Immature natural killer cell (primary cell): ENCODE results near the gene ASTN1. TPM values are rescaled to one million over a fixed set of nuclear protein-coding genes. Genes with fewer than 3 reads are reported as not detected.

Experiments used
- DNase-seq, 3 donors: peaks; one replicate each; pipeline ENCODE4 v3.0.0; 2022; ENCODE audit warnings: mixed read lengths in 1 of 3
- H3K27ac Mint-ChIP-seq, 6 donors: one replicate each; pipeline ENCODE4 v1.8.0; 2020; ENCODE audit warnings: mixed read lengths in 6 of 6, mild to moderate bottlenecking in 5 of 6, inconsistent platforms in 4 of 6, moderate library complexity in 3 of 6
- H3K27me3 Mint-ChIP-seq, 3 donors: one replicate each; pipeline ENCODE4 v1.8.0; 2020 to 2021; ENCODE audit warnings: low read depth in 3 of 3, mild to moderate bottlenecking in 3 of 3, mixed read lengths in 3 of 3, moderate library complexity in 3 of 3, inconsistent platforms in 1 of 3
- H3K36me3 Mint-ChIP-seq, 3 donors: one replicate each; pipeline ENCODE4 v1.8.0; 2020; ENCODE audit warnings: mixed read lengths in 3 of 3, inconsistent platforms in 2 of 3, mild to moderate bottlenecking in 2 of 3
- H3K4me1 Mint-ChIP-seq, 2 donors: one replicate each; pipeline ENCODE4 v1.8.0; 2020; ENCODE audit warnings: inconsistent platforms in 2 of 2, mild to moderate bottlenecking in 2 of 2, mixed read lengths in 2 of 2, moderate library complexity in 1 of 2
- H3K4me3 Mint-ChIP-seq, 5 donors: one replicate each; pipeline ENCODE4 v1.8.0; 2020; ENCODE audit warnings: mild to moderate bottlenecking in 5 of 5, mixed read lengths in 5 of 5, inconsistent platforms in 3 of 5, moderate library complexity in 3 of 5
- H3K9me3 Mint-ChIP-seq, 6 donors: one replicate each; pipeline ENCODE4 v1.8.0; 2020; ENCODE audit warnings: mild to moderate bottlenecking in 6 of 6, mixed read lengths in 6 of 6, inconsistent platforms in 4 of 6, moderate library complexity in 3 of 6
- polyA plus RNA-seq, 3 donors: library from polyadenylated mRNA; unstranded; fragments of 300-500 nt; fragmentation: Illumina TruSeq; gene quantifications; one replicate each; pipeline ENCODE4 v1.2.3, GENCODE V29; 2021

The ASTN1 gene
- polyA plus RNA-seq, 3 donors from 2014 or later = not detected

GRCh38 chr1:177174921-177175634 lies 10.6 kb upstream of the ASTN1 start:
- Mint-ChIP-seq H3K36me3 (no peaks in the 10 kb centered on the region), H3K9me3 (peaks cover 0 to 7% (median 2%) of the 10 kb centered on the region in 6 donors), H3K4me1 (no peaks in the 10 kb centered on the region), H3K27me3 (peaks cover 2 to 6% (median 3%) of the 10 kb centered on the region in 3 donors), H3K4me3 (no peak overlapping the region), H3K27ac (no peak overlapping the region)
- no peak for DNase-seq

GRCh38 chr1:177173976-177174375 lies 9.5 kb upstream of the ASTN1 start:
- H3K36me3 Mint-ChIP-seq = no peaks in the 10 kb centered on the region
- no peak overlapping the region for H3K27ac Mint-ChIP-seq
- peaks cover 2 to 6% (median 3%) of the 10 kb centered on the region in 3 donors for H3K27me3 Mint-ChIP-seq
- no peak for DNase-seq
- H3K4me1 Mint-ChIP-seq = no peaks in the 10 kb centered on the region
- H3K4me3 Mint-ChIP-seq = no peak overlapping the region
- peaks cover 0 to 7% (median 2%) of the 10 kb centered on the region in 6 donors for H3K9me3 Mint-ChIP-seq

GRCh38 chr1:177172866-177173265 lies 8.4 kb upstream of the ASTN1 start:
- no peaks in the 10 kb centered on the region for H3K36me3 Mint-ChIP-seq
- peaks cover 2 to 6% (median 3%) of the 10 kb centered on the region in 3 donors for H3K27me3 Mint-ChIP-seq
- H3K4me3 Mint-ChIP-seq = no peak overlapping the region
- H3K9me3 Mint-ChIP-seq = peaks cover 0 to 7% (median under 1%) of the 10 kb centered on the region in 6 donors
- H3K27ac Mint-ChIP-seq = no peak overlapping the region
- no peak for DNase-seq
- no peaks in the 10 kb centered on the region for H3K4me1 Mint-ChIP-seq

GRCh38 chr1:177172272-177172671 lies 7.8 kb upstream of the ASTN1 start:
- DNase-seq = no peak
- Mint-ChIP-seq H3K4me3 (no peak overlapping the region), H3K27ac (no peak overlapping the region)

GRCh38 chr1:177171536-177172123 lies 7.1 kb upstream of the ASTN1 start:
- H3K27ac Mint-ChIP-seq = no peak overlapping the region
- DNase-seq = no peak
- no peaks in the 10 kb centered on the region for H3K36me3 Mint-ChIP-seq
- H3K9me3 Mint-ChIP-seq = peaks cover 0 to 7% (median under 1%) of the 10 kb centered on the region in 6 donors
- H3K27me3 Mint-ChIP-seq = peaks cover 2 to 6% (median 3%) of the 10 kb centered on the region in 3 donors
- no peaks in the 10 kb centered on the region for H3K4me1 Mint-ChIP-seq
- no peak overlapping the region for H3K4me3 Mint-ChIP-seq

More at GRCh38 chr1:177172272-177172671, 7.8 kb upstream of the ASTN1 start:
- no peaks in the 10 kb centered on the region for H3K4me1 Mint-ChIP-seq
- no peaks in the 10 kb centered on the region for H3K36me3 Mint-ChIP-seq
- H3K27me3 Mint-ChIP-seq = peaks cover 2 to 6% (median 3%) of the 10 kb centered on the region in 3 donors
- H3K9me3 Mint-ChIP-seq = peaks cover 0 to 7% (median under 1%) of the 10 kb centered on the region in 6 donors

GRCh38 chr1:177170756-177171535 lies 6.4 kb upstream of the ASTN1 start, which contains the start of gene BRINP2:
Gene BRINP2 (plus strand): TSS chr1:177170958. CDS start chr1:177229877, 58,919 bp downstream.
- Mint-ChIP-seq H3K27me3 (peaks cover 2 to 6% (median 3%) of the 10 kb centered on the region in 3 donors), H3K4me3 (no peak within 1 kb of the TSS), H3K36me3 (no peaks in the 10 kb centered on the region), H3K4me1 (no peaks in the 10 kb centered on the region), H3K27ac (no peak within 1 kb of the TSS), H3K9me3 (peaks cover 0 to 7% (median 0%) of the 10 kb centered on the region in 6 donors)
- DNase-seq = no peak

- Mint-ChIP-seq H3K9me3 (peaks cover 0 to 17% (median 8%) of the 10 kb centered on the region in 6 donors), H3K4me3 (no peak overlapping the region), H3K36me3 (peaks cover 0 to 7% (median 4%) of the 10 kb centered on the region in 3 donors), H3K27me3 (peaks cover 0 to 6% (median 3%) of the 10 kb centered on the region in 3 donors), H3K27ac (no peak overlapping the region), H3K4me1 (no peaks in the 10 kb centered on the region)
- no peak for DNase-seq
Observed at GRCh38 chr1:177165069-177165439, 542 bp upstream of the ASTN1 start.

- Mint-ChIP-seq H3K27me3 (peaks cover 0 to 6% (median 3%) of the 10 kb centered on the region in 3 donors), H3K4me3 (no peak overlapping the region), H3K9me3 (peaks cover 0 to 17% (median 8%) of the 10 kb centered on the region in 6 donors), H3K4me1 (no peaks in the 10 kb centered on the region), H3K27ac (no peak overlapping the region), H3K36me3 (peaks cover 0 to 7% (median 4%) of the 10 kb centered on the region in 3 donors)
- DNase-seq = no peak
Observed at GRCh38 chr1:177163844-177164379, 600 bp downstream of the ASTN1 start.

GRCh38 chr1:177162243-177162642 lies 2.3 kb downstream of the ASTN1 start:
- peaks cover 0 to 7% (median 4%) of the 10 kb centered on the region in 3 donors for H3K36me3 Mint-ChIP-seq
- peaks cover 0 to 6% (median 3%) of the 10 kb centered on the region in 3 donors for H3K27me3 Mint-ChIP-seq
- no peak overlapping the region for H3K27ac Mint-ChIP-seq
- H3K4me1 Mint-ChIP-seq = no peaks in the 10 kb centered on the region
- H3K4me3 Mint-ChIP-seq = no peak overlapping the region
- no peak for DNase-seq
- peaks cover 3 to 21% (median 9%) of the 10 kb centered on the region in 6 donors for H3K9me3 Mint-ChIP-seq

GRCh38 chr1:177146499-177146898 lies 18.0 kb downstream of the ASTN1 start:
- Mint-ChIP-seq H3K9me3 (peaks cover 0 to 20% (median 3%) of the 10 kb centered on the region in 6 donors), H3K27me3 (peaks cover 0 to under 1% (median 0%) of the 10 kb centered on the region in 3 donors), H3K27ac (no peak overlapping the region), H3K36me3 (no peaks in the 10 kb centered on the region), H3K4me1 (no peaks in the 10 kb centered on the region), H3K4me3 (no peak overlapping the region)
- no peak for DNase-seq

GRCh38 chr1:177145106-177146070 lies 19.1 kb downstream of the ASTN1 start:
- no peak for DNase-seq
- Mint-ChIP-seq H3K36me3 (no peaks in the 10 kb centered on the region), H3K27me3 (peaks cover 0 to 1% (median 0%) of the 10 kb centered on the region in 3 donors), H3K4me1 (no peaks in the 10 kb centered on the region), H3K4me3 (no peak overlapping the region), H3K27ac (no peak overlapping the region), H3K9me3 (peaks cover 0 to 18% (median 4%) of the 10 kb centered on the region in 6 donors)

- Mint-ChIP-seq H3K4me3 (no peak overlapping the region), H3K27me3 (peaks cover 0 to 1% (median 0%) of the 10 kb centered on the region in 3 donors), H3K4me1 (no peaks in the 10 kb centered on the region), H3K27ac (no peak overlapping the region), H3K9me3 (peaks cover 0 to 23% (median 5%) of the 10 kb centered on the region in 6 donors), H3K36me3 (no peaks in the 10 kb centered on the region)
- no peak for DNase-seq
Observed at GRCh38 chr1:177142791-177143271, 21.7 kb downstream of the ASTN1 start.
